ENCODE data around the gene RGS7. TPM values are rescaled to one million over a fixed set of nuclear protein-coding genes. Genes with fewer than 3 reads are reported as not detected.
"Not testable (repeated sequence)": the region's sequence is repeated elsewhere in the genome, so short reads cannot be mapped to it uniquely, and the experiment has no call there.

Gene RGS7
- total RNA-seq, 2 donors from 2014 or later = 0.11 TPM; not detected in 1

DNA sequence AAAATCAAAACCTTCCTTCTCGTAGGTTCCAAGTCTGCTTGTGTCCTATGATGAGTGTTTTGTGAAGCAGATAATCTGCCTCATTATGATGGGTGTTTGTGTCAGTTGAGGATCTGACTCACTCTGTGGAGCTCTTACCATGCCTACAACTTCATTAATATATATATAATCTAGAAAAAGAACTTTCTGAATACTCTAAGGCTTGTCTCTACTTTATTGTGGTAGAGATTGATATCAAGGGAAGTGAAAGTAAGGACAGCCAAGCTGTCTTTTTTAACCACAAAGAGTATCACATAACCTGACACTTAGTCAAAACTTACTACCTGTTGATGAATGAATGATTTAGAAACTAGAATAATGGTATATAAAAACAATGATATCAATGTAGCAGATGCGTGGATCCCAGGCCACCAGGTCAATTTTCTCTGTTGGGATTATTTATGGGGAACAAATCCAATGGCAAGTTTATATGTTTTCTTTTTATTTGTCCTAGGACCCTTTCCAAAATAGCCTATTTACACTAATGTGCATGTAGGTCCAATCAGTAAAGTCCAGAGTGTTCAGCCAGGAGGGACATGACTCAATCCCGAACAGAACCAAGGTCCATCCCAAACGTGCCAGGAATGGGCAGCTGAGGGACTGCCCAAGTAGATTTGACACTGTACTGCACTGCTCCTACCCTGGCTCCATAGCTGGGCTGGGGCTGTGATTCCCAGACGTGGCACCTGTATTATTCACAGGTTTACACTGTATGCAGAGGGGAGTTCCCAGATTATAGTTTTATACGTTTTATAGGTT is 562.8 kb downstream of the RGS7 start:
- DNase-seq = no peak
- ATAC-seq = no peak
- intact Hi-C loops (cut with DNase I, micrococcal nuclease) = no loop called here

DNA sequence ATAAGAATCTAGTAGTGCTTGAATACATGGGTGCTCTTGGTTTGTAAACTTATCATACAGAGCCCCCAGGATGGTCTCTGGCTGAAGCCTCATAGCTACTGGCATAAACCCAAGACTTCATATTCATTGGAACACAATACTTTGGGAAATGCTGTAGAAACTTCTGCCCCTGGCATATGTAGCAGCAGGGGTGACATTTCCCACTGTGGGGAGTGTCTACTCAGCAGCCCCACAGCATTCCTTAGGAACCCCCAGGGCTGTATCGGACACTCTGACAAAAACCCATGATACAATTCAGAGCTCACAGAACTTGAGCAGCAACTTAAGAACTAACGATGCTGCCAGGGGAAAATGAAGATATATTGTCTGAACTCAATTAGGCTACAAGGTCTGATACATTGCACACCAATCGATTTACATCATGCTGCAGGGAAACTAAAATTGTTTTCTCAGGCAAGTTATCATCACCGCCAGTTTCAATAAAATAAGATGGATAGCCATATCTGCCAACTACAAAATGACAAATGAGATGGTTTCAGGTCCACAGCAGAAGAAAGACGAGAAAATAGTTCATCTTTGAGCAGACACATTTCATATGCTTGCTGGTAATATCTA is 564.0 kb downstream of the RGS7 start:
- ATAC-seq (no peak), DNase-seq (no peak)
- intact Hi-C loops (cut with DNase I, micrococcal nuclease) = no loop called here

DNA sequence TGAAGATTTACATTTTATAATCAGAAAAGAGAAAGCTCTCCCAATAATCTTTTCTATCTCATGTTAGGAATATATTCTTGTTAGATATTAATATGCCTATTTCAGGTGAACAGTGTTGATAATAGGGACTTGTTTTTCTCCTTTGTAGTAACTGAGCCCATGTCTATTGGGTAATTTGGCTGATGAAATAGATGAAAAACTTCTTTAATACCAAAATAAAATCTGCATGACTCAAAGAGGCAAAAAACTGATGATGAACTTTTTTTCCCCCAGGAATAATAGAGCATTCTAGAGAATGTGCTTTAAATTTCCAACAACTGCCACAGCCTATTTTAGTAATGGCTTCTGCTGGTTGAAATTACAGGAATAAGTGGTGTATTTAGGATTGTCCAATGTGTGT is 566.1 kb downstream of the RGS7 start:
- ATAC-seq (no peak), DNase-seq (no peak)
- intact Hi-C loops (cut with DNase I, micrococcal nuclease) = no loop called here

DNA sequence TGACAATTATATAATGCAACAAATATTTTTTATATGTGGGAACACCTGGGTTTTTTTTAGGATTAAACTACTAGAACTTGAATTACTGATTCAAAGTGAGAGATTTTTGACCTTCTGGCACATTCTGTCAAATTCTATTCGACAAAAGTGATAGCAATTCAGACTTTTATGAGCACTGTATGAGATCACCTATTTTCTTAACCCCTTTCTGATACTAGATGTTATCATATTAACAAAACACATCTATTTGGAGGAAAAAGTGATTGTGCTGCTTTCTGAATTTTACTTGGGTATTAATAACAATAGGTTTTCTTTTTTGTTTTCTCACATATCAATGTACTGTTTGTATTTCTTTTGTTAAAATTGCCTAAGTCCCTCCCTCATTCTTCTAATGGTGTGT is 570.1 kb downstream of the RGS7 start:
- ATAC-seq = no peak
- no peak for DNase-seq
- intact Hi-C loops (cut with DNase I, micrococcal nuclease) = no loop called here

DNA sequence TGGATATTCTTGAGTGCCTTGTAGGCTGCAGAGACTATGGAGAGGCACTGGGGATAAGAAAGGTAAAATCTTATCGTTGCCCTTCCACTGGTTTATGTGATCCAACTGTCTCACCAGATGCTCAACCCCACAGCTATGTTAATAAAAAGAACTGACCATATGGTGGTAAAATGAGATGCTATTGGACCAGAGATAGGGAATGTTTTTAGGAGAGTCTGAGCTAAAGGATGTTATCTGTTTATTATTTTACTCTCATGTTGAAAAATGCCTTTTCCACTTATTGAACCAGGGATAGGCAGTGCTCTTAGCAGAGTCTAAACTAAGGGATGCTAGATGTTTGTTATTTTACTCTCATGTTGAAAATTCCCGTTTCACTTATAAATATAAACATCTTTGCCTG is 572.2 kb downstream of the RGS7 start:
- ATAC-seq = no peak
- intact Hi-C loops (cut with DNase I, micrococcal nuclease) = no loop called here
- no peak for DNase-seq

DNA sequence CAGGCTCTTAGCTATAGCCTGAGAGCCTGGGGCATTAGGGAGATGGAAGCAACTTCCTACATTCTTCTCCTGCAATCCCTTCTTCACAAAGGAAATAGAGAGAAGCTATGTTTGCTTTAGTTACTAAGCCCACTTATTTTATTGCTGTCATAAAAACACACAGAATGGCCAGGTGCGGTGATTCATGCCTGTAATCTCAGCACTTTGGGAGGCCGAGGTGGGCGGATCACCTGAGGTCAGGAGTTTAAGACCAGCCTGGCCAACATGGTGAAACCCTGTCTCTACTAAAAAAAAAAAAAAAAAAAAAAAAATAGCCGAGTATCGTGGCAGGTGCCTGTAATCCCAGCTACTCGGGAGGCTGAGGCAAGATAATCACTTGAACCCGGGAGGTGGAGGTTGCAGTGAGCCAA is 573.3 kb downstream of the RGS7 start:
- DNase-seq (peak; percentile 58 to 72), ATAC-seq (peak; percentile 98)
- intact Hi-C loops (cut with DNase I, micrococcal nuclease) = not testable (repeated sequence)

DNA sequence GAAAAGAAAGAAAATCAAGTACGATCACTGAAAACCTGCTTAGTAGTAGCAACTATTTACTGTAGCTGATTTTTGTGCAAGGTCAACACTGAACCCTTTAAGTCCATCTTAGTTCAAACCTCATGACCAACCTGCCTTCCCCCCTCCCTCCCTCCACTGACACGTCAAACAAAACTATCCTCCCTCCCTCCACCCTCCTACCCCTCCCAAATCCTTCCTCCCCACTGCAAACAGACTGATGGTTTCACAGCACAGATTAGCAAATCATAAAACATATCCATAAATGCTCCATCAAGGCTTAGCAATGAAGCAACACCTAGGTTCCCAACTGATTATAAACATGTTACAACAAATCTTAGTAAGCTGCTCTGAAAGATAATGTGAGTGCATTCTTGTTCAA is 580.8 kb downstream of the RGS7 start:
- intact Hi-C loops (cut with DNase I, micrococcal nuclease) = no loop called here
- DNase-seq (peak; percentile 10 to 39), ATAC-seq (peak; percentile 99)

DNA sequence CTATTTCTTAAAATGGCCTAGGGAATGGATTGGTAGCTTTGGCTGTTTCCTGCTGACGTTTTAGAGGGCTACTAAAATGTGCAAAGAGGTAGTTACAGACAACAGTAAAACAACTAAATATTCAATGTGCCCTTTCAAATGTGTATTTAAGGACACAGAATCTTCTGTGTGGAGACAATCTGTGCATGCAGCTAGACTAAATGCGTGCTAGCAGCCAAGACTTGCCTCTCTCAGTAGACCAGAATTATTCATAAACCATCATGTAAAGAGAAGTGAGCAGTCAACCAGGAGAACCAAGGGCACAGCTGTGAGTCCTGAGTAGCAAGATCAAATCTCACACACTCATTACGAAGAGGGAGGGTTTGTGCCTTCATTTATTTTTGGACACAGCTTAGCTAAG is 584.9 kb downstream of the RGS7 start:
- intact Hi-C loops (cut with DNase I, micrococcal nuclease) = no loop called here
- no peak for ATAC-seq
- DNase-seq = no peak

DNA sequence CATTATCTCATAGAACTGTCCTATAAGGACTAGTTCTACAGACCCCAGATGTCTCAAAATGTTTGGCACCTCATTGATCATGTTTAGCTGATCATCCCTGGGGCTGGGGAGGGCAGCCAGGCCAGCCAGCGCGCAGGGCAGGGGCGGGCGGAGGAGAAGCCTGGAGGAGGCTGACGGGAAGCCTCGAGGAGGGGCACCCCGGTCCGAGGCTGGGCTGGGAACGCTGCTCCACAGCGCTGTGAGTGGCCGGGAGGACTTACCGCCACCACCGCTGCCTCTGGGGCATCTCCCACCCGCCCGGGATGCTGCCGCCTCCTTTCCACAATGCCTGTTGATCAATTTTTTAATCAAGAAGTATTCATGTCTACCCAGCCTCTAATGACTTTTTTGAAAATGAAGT is 585.6 kb downstream of the RGS7 start:
- no peak for DNase-seq
- intact Hi-C loops (cut with DNase I, micrococcal nuclease) = no loop called here
- ATAC-seq = no peak

DNA sequence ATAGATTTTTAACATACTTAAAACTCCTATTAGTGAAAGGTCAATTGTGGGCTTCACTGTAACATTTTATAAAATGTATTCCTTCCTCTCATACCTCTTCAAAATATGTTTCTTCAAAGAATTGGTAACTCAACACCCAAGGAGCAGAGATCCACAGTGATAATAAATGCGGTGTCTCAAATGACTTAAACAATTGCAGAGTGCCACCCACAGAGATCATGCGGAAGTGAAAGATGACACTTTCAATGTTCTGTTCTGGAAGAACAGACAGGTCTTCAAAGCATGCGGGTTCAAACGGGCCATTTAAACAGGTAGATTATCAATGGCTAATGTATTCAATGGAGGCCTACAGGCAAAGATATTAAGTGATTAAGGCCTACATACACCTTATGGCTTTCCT is 588.0 kb downstream of the RGS7 start:
- no peak for DNase-seq
- no peak for ATAC-seq
- intact Hi-C loops (cut with DNase I, micrococcal nuclease) = no loop called here

DNA sequence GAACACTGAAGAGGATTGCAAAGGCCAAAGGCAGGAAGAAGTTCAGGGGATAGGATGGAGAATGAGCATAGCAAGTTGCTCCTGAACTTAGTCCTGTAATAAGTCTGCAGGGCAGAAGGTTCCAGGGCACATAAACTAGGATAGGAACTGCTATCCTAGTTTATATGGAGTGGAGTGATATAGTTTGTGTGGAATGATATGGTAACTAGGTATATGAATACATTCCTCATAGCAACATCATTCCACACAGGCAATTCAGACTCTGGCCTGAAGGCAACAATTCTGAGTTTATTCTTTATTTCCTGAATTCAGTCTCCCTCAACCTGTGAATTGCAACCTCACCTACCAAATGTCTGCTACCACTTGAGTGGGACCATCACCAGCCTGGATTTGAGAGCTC is 590.2 kb downstream of the RGS7 start:
- ATAC-seq = no peak
- intact Hi-C loops (cut with DNase I, micrococcal nuclease) = no loop called here
- no peak for DNase-seq

DNA sequence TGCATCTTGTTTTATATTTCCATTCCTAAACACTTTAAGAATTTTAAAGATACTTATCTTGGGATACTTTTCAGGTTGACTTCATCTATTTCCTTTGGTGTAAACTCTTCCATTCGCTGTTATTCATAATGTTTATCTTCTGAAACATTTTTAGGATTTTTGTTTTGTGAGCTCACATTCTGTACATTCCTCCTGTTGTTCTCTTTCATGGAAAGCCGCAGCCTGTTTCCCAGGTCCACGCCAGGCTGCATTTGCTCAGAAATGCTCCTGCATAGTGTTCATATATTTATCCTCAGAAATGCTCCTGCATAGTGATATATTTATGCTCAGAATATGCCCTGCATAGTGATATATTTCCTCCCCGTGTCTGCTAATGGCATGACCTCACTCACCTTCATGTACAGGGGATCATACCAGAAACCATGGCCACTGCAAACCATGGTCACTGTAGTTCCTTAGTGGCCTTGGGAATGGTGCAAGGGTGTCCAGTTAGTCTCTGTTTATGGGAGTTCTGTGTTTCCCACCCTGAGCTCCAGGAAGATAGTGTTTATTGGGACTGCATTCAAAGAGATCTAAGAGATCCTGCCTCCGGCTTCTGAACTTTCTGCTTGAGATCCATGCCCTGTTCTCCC is 591.2 kb downstream of the RGS7 start:
- intact Hi-C loops (cut with DNase I, micrococcal nuclease) = no loop called here
- ATAC-seq (no peak), DNase-seq (no peak)

DNA sequence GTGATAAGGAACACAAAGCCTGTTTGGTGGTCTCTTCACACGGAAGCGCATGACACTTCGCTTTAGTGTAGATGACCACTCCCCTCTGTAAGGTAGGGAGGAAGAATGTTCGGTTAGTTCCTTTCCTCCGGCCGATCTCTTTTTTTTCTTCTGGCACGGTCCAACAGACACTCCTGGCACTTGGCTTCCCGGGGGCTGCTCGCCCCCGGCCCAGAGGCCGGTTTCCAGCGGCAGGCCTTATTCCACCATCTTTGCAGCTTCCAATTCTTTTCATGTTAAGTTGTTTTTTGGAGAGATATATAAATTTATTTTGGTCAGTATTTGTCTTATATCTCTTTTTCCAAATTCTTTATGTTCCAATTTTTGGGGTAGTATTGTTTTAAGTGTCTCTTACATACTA is 593.2 kb downstream of the RGS7 start:
- no peak for DNase-seq
- intact Hi-C loops (cut with DNase I, micrococcal nuclease) = no loop called here
- ATAC-seq = no peak

DNA sequence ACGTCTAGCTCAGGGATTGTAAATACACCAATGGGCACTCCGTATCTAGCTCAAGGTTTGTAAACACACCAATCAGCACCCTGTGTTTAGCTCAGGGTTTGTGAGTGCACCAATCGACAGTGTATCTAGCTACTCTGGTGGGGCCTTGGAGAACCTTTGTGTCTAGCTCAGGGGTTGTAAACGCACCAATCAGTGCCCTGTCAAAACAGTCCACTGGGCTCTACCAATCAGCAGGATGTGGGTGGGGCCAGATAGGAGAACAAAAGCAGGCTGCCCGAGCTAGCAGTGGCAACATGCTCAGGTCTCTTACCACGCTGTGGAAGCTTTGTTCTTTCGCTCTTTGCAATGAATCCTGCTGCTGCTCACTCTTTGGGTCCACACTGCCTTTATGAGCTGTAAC is 593.9 kb downstream of the RGS7 start:
- ATAC-seq; intact Hi-C loops (cut with DNase I, micrococcal nuclease); DNase-seq: not testable (repeated sequence)

DNA sequence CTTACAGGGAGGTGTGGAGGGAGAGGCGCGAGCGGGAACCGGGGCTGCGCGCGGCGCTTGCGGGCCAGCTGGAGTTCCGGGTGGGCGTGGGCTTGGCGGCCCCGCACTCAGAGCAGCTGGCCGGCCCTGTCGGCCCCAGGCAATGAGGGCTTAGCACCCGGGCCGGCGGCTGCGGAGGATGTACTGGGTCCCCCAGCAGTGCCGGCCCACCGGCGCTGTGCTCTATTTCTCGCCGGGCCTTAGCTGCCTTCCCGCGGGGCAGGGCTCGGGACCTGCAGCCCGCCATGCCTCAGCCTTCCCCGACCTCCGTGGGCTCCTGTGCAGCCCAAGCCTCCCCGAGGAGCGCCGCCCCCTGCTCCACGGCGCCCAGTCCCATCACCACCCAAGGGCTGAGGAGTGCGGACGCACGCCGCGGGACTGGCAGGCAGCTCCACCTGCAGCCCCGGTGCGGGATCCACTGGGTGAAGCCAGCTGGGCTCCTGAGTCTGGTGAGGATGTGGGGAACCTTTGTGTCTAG is 594.5 kb downstream of the RGS7 start:
- DNase-seq; intact Hi-C loops (cut with DNase I, micrococcal nuclease); ATAC-seq: not testable (repeated sequence)

DNA sequence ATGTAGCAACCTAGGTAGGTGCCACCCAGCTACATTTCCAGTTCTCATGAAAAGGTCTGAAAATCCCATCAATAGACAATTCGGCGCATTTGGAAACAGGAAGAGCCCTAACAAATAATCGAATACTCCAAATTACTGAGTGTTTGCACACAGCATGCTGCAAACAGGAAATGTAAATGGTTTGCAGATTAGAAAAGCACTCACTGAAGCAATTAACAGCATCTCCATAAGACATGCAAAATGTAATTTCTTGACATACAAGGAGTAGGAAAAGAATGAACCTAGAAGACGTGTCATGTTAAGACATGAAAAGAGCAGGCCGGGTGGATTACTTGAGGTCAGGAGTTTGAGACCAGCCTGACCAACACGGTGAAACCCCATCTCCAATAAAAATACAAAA is 598.2 kb downstream of the RGS7 start:
- DNase-seq; intact Hi-C loops (cut with DNase I, micrococcal nuclease); ATAC-seq: not testable (repeated sequence)

DNA sequence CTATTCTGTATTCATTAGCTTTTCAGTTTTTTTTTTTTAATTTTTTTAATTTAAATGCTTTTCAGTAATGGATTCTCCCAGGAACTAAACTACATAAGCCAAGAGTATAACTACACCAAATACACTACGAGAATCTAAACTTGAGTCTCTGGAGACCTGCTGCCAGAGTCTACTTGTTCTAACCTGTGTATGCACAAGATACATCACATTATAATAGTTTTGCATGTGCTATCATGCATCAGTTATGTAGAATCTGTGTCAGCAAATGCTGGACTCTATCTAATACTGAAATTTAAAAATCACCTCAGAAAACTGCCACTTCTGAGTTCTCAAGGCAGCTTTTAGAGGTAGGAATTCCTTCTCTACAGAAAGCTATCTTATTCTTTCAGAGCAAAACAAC is 598.7 kb downstream of the RGS7 start:
- ATAC-seq (no peak), DNase-seq (no peak)
- intact Hi-C loops (cut with DNase I, micrococcal nuclease) = no loop called here

DNA sequence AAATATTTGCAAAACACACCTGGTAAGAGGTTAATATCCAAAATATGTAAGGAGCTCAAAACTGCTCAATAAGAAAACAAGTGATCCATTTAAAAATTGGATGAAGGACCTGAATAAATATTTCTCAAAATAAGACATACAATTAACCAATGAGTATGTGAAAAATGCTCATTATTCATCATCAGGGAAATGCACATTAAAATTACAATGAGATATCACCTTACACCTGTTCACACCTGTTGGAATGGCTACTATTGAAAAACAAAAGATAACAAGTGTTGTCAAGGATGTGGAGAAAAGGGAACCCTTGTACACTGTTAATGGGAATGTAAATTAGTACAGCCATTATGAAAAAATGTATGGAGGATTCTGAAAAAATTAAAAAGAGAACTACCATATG is 609.1 kb downstream of the RGS7 start:
- ATAC-seq (no peak), DNase-seq (no peak)
- intact Hi-C loops (cut with DNase I, micrococcal nuclease) = no loop called here

DNA sequence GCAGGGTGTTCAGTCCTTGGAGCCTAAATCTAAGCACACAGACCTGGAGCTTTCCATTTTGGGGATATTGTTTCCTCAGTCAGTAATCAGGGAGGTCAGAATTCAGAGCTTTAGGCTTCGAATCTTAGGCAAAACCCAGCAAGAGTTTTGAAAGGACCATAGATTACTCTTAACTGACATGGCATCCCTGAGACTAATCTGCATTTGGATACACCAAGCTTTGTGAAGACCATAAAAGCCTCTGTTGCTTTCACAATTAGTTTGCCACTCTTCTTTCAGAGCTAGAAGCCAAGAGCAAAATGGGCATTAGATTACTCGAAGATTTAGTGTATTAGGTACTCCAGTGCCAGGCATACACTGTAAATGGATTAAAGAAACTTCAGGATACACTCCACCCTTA is 613.3 kb downstream of the RGS7 start:
- no peak for DNase-seq
- no peak for ATAC-seq
- intact Hi-C loops (cut with DNase I, micrococcal nuclease) = no loop called here

DNA sequence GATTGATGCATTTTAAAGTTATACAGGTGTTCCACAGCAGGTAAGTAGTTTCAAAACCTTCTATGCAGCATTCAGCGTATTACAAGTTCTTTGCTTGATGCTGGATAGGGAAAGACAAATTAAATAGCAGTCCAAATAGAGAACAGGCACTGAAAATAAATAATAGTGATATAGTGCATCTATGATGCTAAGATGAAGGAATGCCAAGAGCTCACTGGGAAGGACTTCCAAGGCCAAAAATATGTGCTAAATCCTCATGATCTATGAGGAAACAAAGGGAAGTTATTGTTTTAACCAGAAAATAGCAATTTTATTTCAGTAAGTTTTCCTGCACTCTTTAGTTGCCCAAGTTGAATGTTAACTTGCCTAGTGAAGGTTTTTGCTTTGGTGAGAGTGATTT is 617.3 kb downstream of the RGS7 start:
- intact Hi-C loops (cut with DNase I, micrococcal nuclease) = no loop called here
- no peak for ATAC-seq
- DNase-seq = no peak

All from left colon (tissue), 2 donors.